ENCODE measurements around the gene ELFN2.

The ELFN2 gene

GRCh38 chr22:37428649-37429586 is 1.6 kb upstream of the ELFN2 start:
- peak; percentile 19 for DNase-seq (ENCODE audit: low read depth)
- TF ChIP-seq, protein P1, sequence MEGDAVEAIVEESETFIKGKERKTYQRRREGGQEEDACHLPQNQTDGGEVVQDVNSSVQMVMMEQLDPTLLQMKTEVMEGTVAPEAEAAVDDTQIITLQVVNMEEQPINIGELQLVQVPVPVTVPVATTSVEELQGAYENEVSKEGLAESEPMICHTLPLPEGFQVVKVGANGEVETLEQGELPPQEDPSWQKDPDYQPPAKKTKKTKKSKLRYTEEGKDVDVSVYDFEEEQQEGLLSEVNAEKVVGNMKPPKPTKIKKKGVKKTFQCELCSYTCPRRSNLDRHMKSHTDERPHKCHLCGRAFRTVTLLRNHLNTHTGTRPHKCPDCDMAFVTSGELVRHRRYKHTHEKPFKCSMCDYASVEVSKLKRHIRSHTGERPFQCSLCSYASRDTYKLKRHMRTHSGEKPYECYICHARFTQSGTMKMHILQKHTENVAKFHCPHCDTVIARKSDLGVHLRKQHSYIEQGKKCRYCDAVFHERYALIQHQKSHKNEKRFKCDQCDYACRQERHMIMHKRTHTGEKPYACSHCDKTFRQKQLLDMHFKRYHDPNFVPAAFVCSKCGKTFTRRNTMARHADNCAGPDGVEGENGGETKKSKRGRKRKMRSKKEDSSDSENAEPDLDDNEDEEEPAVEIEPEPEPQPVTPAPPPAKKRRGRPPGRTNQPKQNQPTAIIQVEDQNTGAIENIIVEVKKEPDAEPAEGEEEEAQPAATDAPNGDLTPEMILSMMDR (IDR thresholded peaks at IDR 0.05; ENCODE audit: low read depth, low read length, missing control alignments), result peak; percentile 80
- in situ Hi-C loops (cut with HindIII; ENCODE audit: low sequenced_read_pairs), result no loop called here
- H3K4me3 ChIP-seq (ENCODE audit: low read depth, low read length), result no peak overlapping the region

- in situ Hi-C loops (cut with HindIII; ENCODE audit: low sequenced_read_pairs), result no loop called here
- H3K4me3 ChIP-seq (ENCODE audit: low read depth, low read length), result peak overlapping the region; percentile 49
- TF ChIP-seq, protein P1 (IDR thresholded peaks at IDR 0.05; ENCODE audit: low read depth, low read length, missing control alignments), result no peak
- DNase-seq (ENCODE audit: low read depth), result no peak
Measured at GRCh38 chr22:37427711-37428635, 694 bp upstream of the ELFN2 start.

DNA sequence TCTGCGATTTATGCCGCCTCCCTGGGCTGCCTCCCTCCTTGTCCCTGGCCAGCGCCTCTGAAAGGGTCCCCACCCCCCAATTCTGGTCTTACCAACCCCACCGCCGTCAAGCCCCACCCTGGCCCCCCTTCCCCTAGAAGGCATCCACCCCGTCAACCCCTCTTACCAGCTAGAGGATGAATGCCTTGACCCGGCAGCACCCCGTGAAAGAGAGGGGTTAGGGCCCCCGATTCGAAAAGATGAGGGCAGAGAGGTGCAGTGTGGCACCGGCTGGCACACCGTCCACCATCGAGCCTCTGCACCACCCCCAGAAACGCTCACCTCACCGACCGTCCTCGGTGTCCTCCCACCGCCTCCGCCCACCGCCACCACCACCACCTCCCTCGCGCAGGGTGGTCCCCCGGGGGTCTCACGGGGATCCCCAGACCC is 559 bp downstream of the ELFN2 start:
- TF ChIP-seq, protein P1 (IDR thresholded peaks at IDR 0.05; ENCODE audit: low read depth, low read length, missing control alignments), result no peak
- no peak for DNase-seq (ENCODE audit: low read depth)
- in situ Hi-C loops (cut with HindIII; ENCODE audit: low sequenced_read_pairs), result no loop called here
- H3K4me3 ChIP-seq (ENCODE audit: low read depth, low read length), result peak overlapping the region; percentile 49

DNA sequence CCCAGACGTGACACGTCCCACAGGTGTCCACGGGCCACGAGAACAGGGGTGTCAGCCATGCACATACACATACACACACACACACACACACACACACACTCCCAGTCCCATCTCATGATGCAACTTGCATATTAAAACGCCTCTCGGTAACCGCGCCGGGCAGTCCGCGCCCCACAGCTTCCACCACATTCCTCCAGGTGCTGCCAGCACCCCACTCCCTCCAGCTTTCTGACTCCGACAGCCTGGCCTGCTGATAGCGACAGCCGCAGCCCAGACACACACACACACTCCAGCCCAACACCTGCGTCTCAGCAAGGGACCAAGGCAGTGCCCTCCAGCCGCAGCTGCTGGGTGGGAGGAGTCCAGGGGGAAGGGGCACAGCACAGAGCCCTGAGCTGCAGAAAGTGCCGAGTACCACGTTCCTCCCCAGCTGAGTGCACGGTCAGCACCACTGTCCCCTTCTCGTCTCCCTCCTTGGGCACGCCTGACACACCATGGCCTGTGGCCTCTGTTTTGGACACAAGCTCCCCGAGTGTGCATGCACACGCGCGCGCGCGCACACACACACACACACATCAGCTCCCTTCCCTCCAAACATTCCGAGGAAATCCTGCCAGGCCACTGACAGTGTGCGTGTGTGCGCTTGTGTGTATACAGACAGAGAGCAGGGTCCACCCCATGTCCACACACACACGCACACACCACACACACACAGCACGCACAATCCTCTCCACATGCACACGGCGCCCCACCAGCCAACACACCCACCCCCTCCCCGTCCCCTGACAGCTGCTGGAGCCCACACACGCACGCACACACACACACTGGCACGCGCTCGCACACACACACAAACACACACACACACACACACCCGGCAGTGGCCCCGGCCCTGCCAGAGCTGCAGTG is 1.2 kb downstream of the ELFN2 start:
- TF ChIP-seq, protein P1 (IDR thresholded peaks at IDR 0.05; ENCODE audit: low read depth, low read length, missing control alignments), result no peak
- DNase-seq (ENCODE audit: low read depth), result no peak

GRCh38 chr22:37425369-37425768 is 1.9 kb downstream of the ELFN2 start:
- TF ChIP-seq, protein P1 (IDR thresholded peaks at IDR 0.05; ENCODE audit: low read depth, low read length, missing control alignments), result no peak
- in situ Hi-C loops (cut with HindIII; ENCODE audit: low sequenced_read_pairs), result no loop called here
- no peak for DNase-seq (ENCODE audit: low read depth)
- H3K4me3 ChIP-seq (ENCODE audit: low read depth, low read length), result no peak overlapping the region

More for the DNA sequence above, 1.2 kb downstream of the ELFN2 start:
- peak overlapping the region; percentile 49 for H3K4me3 ChIP-seq (ENCODE audit: low read depth, low read length)
- in situ Hi-C loops (cut with HindIII; ENCODE audit: low sequenced_read_pairs), result no loop called here

Measured in astrocyte of the cerebellum (primary cell).